Measurements from ENCODE around the gene LYRM2. TPM values are rescaled to one million over a fixed set of nuclear protein-coding genes. Genes with fewer than 3 reads are reported as not detected.

LYRM2 gene
- total RNA-seq, 5 donors from 2014 or later (not counting 1 experiment from before 2014, with no cell fraction given): 18.9 to 27.0 (median 23.5) TPM

DNA sequence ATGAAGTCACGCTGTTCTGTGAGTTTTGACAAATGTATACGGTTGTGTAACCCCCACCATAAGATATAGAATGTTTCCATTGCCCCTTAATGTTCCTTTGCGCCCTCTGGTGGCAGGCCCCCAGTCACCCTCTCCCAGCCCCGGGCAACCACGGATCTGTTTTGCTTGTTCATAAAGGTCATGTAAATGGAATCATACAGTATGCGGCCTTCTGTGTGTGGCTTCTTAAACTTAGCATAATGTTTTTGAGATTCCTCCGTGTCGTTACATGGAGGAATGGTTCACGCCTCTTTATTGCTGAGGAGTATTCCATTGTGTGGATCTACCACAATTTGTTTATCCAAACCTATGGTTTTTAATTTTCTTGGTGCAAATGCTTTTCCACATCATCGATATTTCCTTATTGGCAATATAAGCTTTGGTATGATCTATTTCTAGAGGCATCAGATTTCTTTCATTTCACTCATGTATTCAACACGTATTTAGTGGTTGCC is 28.4 kb downstream of the LYRM2 start:
- Mint-ChIP-seq H3K27ac (no peak overlapping the region), H3K9me3 (no peaks in the 10 kb centered on the region), H3K4me1 (no peaks in the 10 kb centered on the region), H3K36me3 (no peaks in the 10 kb centered on the region), H3K4me3 (no peak overlapping the region), H3K27me3 (no peaks in the 10 kb centered on the region)
- Histone ChIP-seq H3K4me3 (ENCODE audit: control insufficient read depth in 1 of 2, extremely low read depth in 1 of 2, low read length in 1 of 2) (no peak overlapping the region), H3K36me3 (ENCODE audit: control insufficient read depth in 2 of 2, extremely low read depth in 1 of 2, insufficient read depth in 1 of 2, low read length in 1 of 2) (no peaks in the 10 kb centered on the region), H3K27ac (ENCODE audit: low read length) (no peak overlapping the region), H3K27me3 (replicated peaks in 1 of 2; ENCODE audit: control insufficient read depth in 2 of 2, extremely low read depth in 1 of 2, insufficient read depth in 2 of 2, low read length in 1 of 2) (no peaks in the 10 kb centered on the region), H3K4me1 (ENCODE audit: control insufficient read depth in 1 of 2, extremely low read depth in 1 of 2, insufficient read depth in 2 of 2, low read length in 2 of 2) (no peaks in the 10 kb centered on the region), H3K9me3 (no peaks in the 10 kb centered on the region)
- POLR2A ChIA-PET: no interaction called here
- WGBS (ENCODE audit: insufficient coverage): no CpG with 5 or more reads among the region's 11 CpGs
- CTCF ChIA-PET: interaction anchor here (0.5 to 4.6 kb wide), 12 partner anchors 10 to 1892 kb away, joined by 3 to 19 read pairs (median 4); partner anchors contain the start of gene ANKRD6 (in 1 of the 2)
- DNase-seq: peak; percentile 29 to 81 (median 71)
- ATAC-seq (replicated peaks in 1 of 4): peak; percentile 60 to 79 (median 70)

DNA sequence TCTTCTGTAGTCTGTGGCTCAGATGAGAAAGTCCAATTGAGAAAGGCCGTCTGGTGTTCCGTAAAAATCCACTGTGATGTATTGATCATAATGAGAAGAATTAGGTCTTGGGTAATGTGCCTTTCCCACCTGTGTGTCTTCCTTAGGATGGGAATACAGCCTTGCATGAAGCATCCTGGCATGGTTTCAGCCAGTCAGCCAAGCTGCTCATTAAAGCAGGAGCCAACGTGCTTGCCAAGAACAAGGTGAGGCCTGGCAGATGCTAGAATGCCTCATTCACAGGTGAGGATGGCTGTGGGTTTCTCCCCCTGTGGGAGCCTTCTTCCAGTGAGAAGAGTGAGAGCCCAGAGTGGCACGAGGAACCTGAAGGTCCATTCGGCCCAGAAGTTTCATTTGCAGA is 32.7 kb downstream of the LYRM2 start:
- Histone ChIP-seq H3K4me1 (ENCODE audit: control insufficient read depth in 1 of 2, extremely low read depth in 1 of 2, insufficient read depth in 2 of 2, low read length in 2 of 2) (no peaks in the 10 kb centered on the region), H3K27ac (ENCODE audit: low read length) (no peak overlapping the region), H3K36me3 (ENCODE audit: control insufficient read depth in 2 of 2, extremely low read depth in 1 of 2, insufficient read depth in 1 of 2, low read length in 1 of 2) (no peaks in the 10 kb centered on the region), H3K9me3 (no peaks in the 10 kb centered on the region), H3K27me3 (replicated peaks in 1 of 2; ENCODE audit: control insufficient read depth in 2 of 2, extremely low read depth in 1 of 2, insufficient read depth in 2 of 2, low read length in 1 of 2) (no peaks in the 10 kb centered on the region), H3K4me3 (ENCODE audit: control insufficient read depth in 1 of 2, extremely low read depth in 1 of 2, low read length in 1 of 2) (no peak overlapping the region)
- POLR2A ChIA-PET: no interaction called here
- Mint-ChIP-seq H3K9me3 (no peaks in the 10 kb centered on the region), H3K4me1 (no peaks in the 10 kb centered on the region), H3K27ac (no peak overlapping the region), H3K36me3 (no peaks in the 10 kb centered on the region), H3K4me3 (no peak overlapping the region), H3K27me3 (no peaks in the 10 kb centered on the region)
- no peak for DNase-seq
- CTCF ChIA-PET: interaction anchor here in 1 of 2 donors (1.0 to 1.3 kb wide), 2 partner anchors 174 to 242 kb away, joined by 4 read pairs; no protein-coding TSS in a partner anchor
- no peak for ATAC-seq (replicated peaks in 1 of 4)
- 77% methylated on average over 5 of the region's 5 CpGs for WGBS (ENCODE audit: insufficient coverage)

DNA sequence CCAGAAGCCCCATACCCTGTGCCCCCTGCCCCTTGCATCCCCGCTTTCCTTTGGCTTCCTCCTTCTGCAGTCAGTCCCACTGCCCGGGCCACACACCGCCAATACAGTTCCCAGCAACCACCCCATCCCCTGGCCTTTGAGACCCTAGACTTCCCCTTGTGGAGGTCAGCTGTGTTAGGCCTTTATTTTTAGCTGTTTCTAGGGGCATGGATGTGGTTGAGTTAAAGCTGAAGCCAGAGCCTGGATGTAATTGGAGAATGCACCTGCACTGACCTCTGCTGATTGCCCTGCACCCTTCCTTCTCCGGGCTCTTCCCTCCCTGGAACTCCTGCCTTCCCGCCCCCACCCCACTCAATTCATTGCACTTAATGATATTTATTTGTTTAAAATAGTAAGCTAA is 33.9 kb downstream of the LYRM2 start:
- no peaks in the 10 kb centered on the region for H3K9me3 ChIP-seq
- H3K27ac ChIP-seq (ENCODE audit: low read length): no peak overlapping the region
- Mint-ChIP-seq H3K4me1 (no peaks in the 10 kb centered on the region), H3K27ac (no peak overlapping the region), H3K9me3 (no peaks in the 10 kb centered on the region), H3K27me3 (no peaks in the 10 kb centered on the region), H3K4me3 (no peak overlapping the region), H3K36me3 (no peaks in the 10 kb centered on the region)
- ChIA-PET POLR2A (interaction anchor here in 1 of 2 donors (0.6 kb wide), 1 partner anchor 194 kb away, joined by 5 read pairs; no protein-coding TSS in a partner anchor), CTCF (interaction anchor here (0.6 kb wide), 4 partner anchors 168 to 552 kb away, joined by 3 to 8 read pairs (median 4); no protein-coding TSS in a partner anchor)
- no peaks in the 10 kb centered on the region for H3K4me1 ChIP-seq (ENCODE audit: control insufficient read depth in 1 of 2, extremely low read depth in 1 of 2, insufficient read depth in 2 of 2, low read length in 2 of 2)
- no peaks in the 10 kb centered on the region for H3K27me3 ChIP-seq (replicated peaks in 1 of 2; ENCODE audit: control insufficient read depth in 2 of 2, extremely low read depth in 1 of 2, insufficient read depth in 2 of 2, low read length in 1 of 2)
- H3K36me3 ChIP-seq (ENCODE audit: control insufficient read depth in 2 of 2, extremely low read depth in 1 of 2, insufficient read depth in 1 of 2, low read length in 1 of 2): no peaks in the 10 kb centered on the region
- no peak for ATAC-seq (replicated peaks in 1 of 4)
- no peak overlapping the region for H3K4me3 ChIP-seq (ENCODE audit: control insufficient read depth in 1 of 2, extremely low read depth in 1 of 2, low read length in 1 of 2)
- WGBS (ENCODE audit: insufficient coverage): no CpG with 5 or more reads among the region's 5 CpGs
- no peak for DNase-seq

DNA sequence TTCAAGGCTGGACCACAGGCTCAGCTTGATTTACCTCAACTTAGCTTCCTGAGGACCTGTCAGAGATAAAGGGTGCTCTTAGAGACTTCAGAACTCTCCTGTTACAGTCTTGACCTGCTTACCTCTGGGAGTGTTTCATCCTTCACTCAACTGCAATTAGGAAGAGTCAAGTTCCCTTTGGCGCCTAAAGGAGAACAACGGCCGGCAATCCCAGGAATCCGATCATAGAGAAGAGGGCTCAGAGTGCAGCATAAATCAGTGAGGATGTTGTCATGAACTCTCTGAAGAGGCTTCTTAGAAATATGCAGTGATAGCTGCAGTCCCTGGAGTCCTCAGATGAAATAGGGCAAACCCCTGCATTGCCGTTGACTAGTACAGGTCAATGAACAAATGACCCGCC is 36.4 kb downstream of the LYRM2 start:
- no peaks in the 10 kb centered on the region for H3K4me1 ChIP-seq (ENCODE audit: control insufficient read depth in 1 of 2, extremely low read depth in 1 of 2, insufficient read depth in 2 of 2, low read length in 2 of 2)
- no peak overlapping the region for H3K4me3 Mint-ChIP-seq
- ATAC-seq (replicated peaks in 1 of 4): no peak
- peaks cover 6% of the 10 kb centered on the region for H3K36me3 Mint-ChIP-seq
- peaks cover 0 to 5% (median 3%) of the 10 kb centered on the region in 3 donors for H3K4me1 Mint-ChIP-seq
- H3K27me3 ChIP-seq (replicated peaks in 1 of 2; ENCODE audit: control insufficient read depth in 2 of 2, extremely low read depth in 1 of 2, insufficient read depth in 2 of 2, low read length in 1 of 2): no peaks in the 10 kb centered on the region
- H3K27me3 Mint-ChIP-seq: no peaks in the 10 kb centered on the region
- H3K36me3 ChIP-seq (ENCODE audit: control insufficient read depth in 2 of 2, extremely low read depth in 1 of 2, insufficient read depth in 1 of 2, low read length in 1 of 2): no peaks in the 10 kb centered on the region
- H3K27ac Mint-ChIP-seq: no peak overlapping the region
- H3K27ac ChIP-seq (ENCODE audit: low read length): no peak overlapping the region
- CTCF ChIA-PET: no interaction called here
- no peaks in the 10 kb centered on the region for H3K9me3 ChIP-seq
- POLR2A ChIA-PET: no interaction called here
- H3K4me3 ChIP-seq (ENCODE audit: control insufficient read depth in 1 of 2, extremely low read depth in 1 of 2, low read length in 1 of 2): no peak overlapping the region
- 91% methylated on average over 3 of the region's 6 CpGs for WGBS (ENCODE audit: insufficient coverage)
- H3K9me3 Mint-ChIP-seq: peaks cover 0 to 4% (median 3%) of the 10 kb centered on the region in 3 donors
- no peak for DNase-seq

DNA sequence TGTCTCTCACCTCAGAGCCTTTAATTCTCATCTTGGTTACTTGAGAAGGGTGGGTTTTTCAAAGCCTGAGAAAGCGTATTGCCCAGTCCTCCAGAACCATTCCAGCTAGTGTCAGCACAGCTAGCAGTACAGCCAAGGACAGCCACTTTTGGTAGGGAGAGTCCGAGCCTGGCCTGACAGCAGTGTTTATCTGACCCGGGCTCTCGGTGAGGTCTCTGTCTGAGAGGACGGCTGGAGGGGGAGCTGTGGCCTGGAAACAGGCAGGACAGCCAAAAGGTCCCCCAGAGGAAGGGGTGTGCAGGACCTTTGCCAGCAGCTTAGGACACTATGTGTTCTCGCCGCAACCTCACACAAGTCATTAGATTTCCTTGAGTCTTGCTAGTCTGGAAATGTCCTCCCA is 38.8 kb downstream of the LYRM2 start:
- ChIA-PET CTCF (interaction anchor here (0.6 to 1.1 kb wide), 2 partner anchors 11 to 133 kb away, joined by 3 to 4 read pairs; no protein-coding TSS in a partner anchor), POLR2A (no interaction called here)
- Histone ChIP-seq H3K4me1 (ENCODE audit: control insufficient read depth in 1 of 2, extremely low read depth in 1 of 2, insufficient read depth in 2 of 2, low read length in 2 of 2) (peaks cover 0 to 5% of the 10 kb centered on the region in 2 experiments), H3K9me3 (no peaks in the 10 kb centered on the region), H3K27me3 (replicated peaks in 1 of 2; ENCODE audit: control insufficient read depth in 2 of 2, extremely low read depth in 1 of 2, insufficient read depth in 2 of 2, low read length in 1 of 2) (no peaks in the 10 kb centered on the region), H3K36me3 (ENCODE audit: control insufficient read depth in 2 of 2, extremely low read depth in 1 of 2, insufficient read depth in 1 of 2, low read length in 1 of 2) (no peaks in the 10 kb centered on the region), H3K27ac (ENCODE audit: low read length) (no peak overlapping the region), H3K4me3 (ENCODE audit: control insufficient read depth in 1 of 2, extremely low read depth in 1 of 2, low read length in 1 of 2) (no peak overlapping the region)
- Mint-ChIP-seq H3K27ac (no peak overlapping the region), H3K9me3 (peaks cover 0 to 4% (median 3%) of the 10 kb centered on the region in 3 donors), H3K4me1 (peaks cover 14 to 24% (median 22%) of the 10 kb centered on the region in 3 donors), H3K27me3 (no peaks in the 10 kb centered on the region), H3K4me3 (no peak overlapping the region), H3K36me3 (peaks cover 9% of the 10 kb centered on the region)
- whole genome bisulfite sequencing (ENCODE audit: insufficient coverage): 95% methylated on average over 4 of the region's 7 CpGs
- no peak for DNase-seq
- ATAC-seq (replicated peaks in 1 of 4): no peak

DNA sequence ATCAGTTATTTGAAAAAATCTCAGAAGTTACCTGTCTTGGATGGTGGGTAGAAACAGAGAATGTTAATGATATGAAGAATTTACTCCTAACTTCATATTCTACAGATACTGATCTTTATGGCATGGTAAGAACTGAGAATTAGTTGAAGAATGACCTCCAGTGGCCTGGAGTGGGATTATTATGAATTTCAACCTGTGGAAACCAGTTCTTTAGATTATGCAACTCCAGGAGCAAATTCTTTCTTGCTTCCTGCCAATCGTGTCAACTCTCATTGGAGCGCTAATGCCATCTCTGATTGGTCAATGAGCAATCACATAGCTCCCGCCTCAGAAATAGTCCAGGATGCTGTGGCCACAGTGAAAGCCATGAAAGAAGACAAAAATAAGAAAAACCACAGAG is 40.6 kb downstream of the LYRM2 start:
- ChIA-PET POLR2A (no interaction called here), CTCF (interaction anchor here in 1 of 2 donors (1.0 kb wide), 1 partner anchor 11 kb away, joined by 3 read pairs; no protein-coding TSS in a partner anchor)
- H3K27ac ChIP-seq (ENCODE audit: low read length): no peak overlapping the region
- H3K36me3 Mint-ChIP-seq: peaks cover 9% of the 10 kb centered on the region
- no peak overlapping the region for H3K4me3 Mint-ChIP-seq
- DNase-seq: no peak
- no peaks in the 10 kb centered on the region for H3K27me3 Mint-ChIP-seq
- H3K27ac Mint-ChIP-seq: no peak overlapping the region
- peaks cover 0 to 4% (median 3%) of the 10 kb centered on the region in 3 donors for H3K9me3 Mint-ChIP-seq
- H3K9me3 ChIP-seq: no peaks in the 10 kb centered on the region
- H3K27me3 ChIP-seq (replicated peaks in 1 of 2; ENCODE audit: control insufficient read depth in 2 of 2, extremely low read depth in 1 of 2, insufficient read depth in 2 of 2, low read length in 1 of 2): no peaks in the 10 kb centered on the region
- peaks cover 0 to 5% of the 10 kb centered on the region in 2 experiments for H3K4me1 ChIP-seq (ENCODE audit: control insufficient read depth in 1 of 2, extremely low read depth in 1 of 2, insufficient read depth in 2 of 2, low read length in 2 of 2)
- WGBS (ENCODE audit: insufficient coverage): 40% methylated on average over 1 of the region's 3 CpGs
- H3K36me3 ChIP-seq (ENCODE audit: control insufficient read depth in 2 of 2, extremely low read depth in 1 of 2, insufficient read depth in 1 of 2, low read length in 1 of 2): no peaks in the 10 kb centered on the region
- peaks cover 14 to 24% (median 22%) of the 10 kb centered on the region in 3 donors for H3K4me1 Mint-ChIP-seq
- no peak overlapping the region for H3K4me3 ChIP-seq (ENCODE audit: control insufficient read depth in 1 of 2, extremely low read depth in 1 of 2, low read length in 1 of 2)
- ATAC-seq (replicated peaks in 1 of 4): no peak
